GM19452 (cell line): ENCODE results near the gene ITIH6.
"Not testable (repeated sequence)": the region's sequence is repeated elsewhere in the genome, so short reads cannot be mapped to it uniquely, and the experiment has no call there.

ENCODE experiments used
- ATAC-seq: cut with Tn5 transposase; IDR thresholded peaks from one replicate; pipeline ENCODE4 v1.9.1; 2021; ENCODE audit not compliant: unreplicated experiment

The ITIH6 gene, protein sequence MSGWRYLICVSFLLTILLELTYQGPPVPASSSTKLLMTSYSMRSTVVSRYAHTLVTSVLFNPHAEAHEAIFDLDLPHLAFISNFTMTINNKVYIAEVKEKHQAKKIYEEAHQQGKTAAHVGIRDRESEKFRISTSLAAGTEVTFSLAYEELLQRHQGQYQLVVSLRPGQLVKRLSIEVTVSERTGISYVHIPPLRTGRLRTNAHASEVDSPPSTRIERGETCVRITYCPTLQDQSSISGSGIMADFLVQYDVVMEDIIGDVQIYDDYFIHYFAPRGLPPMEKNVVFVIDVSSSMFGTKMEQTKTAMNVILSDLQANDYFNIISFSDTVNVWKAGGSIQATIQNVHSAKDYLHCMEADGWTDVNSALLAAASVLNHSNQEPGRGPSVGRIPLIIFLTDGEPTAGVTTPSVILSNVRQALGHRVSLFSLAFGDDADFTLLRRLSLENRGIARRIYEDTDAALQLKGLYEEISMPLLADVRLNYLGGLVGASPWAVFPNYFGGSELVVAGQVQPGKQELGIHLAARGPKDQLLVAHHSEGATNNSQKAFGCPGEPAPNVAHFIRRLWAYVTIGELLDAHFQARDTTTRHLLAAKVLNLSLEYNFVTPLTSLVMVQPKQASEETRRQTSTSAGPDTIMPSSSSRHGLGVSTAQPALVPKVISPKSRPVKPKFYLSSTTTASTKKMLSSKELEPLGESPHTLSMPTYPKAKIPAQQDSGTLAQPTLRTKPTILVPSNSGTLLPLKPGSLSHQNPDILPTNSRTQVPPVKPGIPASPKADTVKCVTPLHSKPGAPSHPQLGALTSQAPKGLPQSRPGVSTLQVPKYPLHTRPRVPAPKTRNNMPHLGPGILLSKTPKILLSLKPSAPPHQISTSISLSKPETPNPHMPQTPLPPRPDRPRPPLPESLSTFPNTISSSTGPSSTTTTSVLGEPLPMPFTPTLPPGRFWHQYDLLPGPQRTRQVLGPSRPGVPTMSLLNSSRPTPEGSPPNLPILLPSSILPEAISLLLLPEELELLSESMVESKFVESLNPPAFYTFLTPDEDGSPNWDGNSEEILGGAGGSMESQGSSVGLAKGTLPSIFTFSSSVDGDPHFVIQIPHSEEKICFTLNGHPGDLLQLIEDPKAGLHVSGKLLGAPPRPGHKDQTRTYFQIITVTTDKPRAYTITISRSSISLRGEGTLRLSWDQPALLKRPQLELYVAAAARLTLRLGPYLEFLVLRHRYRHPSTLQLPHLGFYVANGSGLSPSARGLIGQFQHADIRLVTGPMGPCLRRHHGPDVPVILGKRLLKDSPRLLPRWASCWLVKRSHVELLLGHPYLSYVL

GRCh38 chrX:54798137-54798536, at the start of gene ITIH6:
ITIH6 (minus strand) TSS chrX:54798255; CDS start chrX:54798210, 45 bp downstream.
- no peak for ATAC-seq

GRCh38 chrX:54847700-54848099, 49.6 kb upstream of the ITIH6 start:
- ATAC-seq, result not testable (repeated sequence)

DNA sequence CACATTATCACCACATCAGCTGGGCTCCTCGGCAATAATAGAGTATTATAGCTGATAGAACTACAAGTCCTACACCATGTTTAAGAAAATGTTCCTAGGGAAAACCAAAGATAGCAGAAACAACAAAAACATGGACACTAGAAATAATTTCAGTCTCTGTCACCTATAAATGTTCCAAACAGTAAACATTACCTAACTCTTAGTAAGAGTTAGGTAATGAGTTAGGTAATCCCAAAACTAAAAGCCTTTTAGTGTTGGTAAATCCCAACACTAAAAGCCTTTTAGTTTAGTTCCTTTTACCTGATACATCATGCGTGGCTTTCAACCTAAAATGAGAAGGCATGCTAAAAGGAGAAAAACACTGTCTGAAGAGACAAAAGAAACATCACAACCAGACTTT, 45.0 kb upstream of the ITIH6 start:
- ATAC-seq, result no peak

DNA sequence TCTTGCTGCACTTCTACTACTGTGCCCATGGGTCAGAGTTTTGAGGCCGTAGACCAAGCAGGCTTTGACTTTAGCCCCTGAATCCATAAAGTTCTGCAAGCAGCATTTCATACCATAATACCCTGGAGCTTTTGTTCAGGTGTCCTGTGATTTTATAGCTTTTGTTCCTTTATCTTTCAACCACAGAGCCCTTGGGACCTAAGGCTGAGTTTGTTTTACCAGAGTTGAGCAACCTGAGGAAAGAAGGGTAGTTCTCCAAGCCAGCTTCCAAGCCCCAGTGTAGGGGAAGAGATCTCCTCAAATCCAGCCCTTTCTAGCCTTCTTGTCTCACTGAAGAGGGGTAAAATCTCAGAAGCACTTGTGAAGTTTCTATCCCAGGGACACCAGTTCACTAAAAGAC, 44.6 kb upstream of the ITIH6 start:
- no peak for ATAC-seq

GRCh38 chrX:54841184-54841874, 43.3 kb upstream of the ITIH6 start:
- ATAC-seq, result not testable (repeated sequence)

DNA sequence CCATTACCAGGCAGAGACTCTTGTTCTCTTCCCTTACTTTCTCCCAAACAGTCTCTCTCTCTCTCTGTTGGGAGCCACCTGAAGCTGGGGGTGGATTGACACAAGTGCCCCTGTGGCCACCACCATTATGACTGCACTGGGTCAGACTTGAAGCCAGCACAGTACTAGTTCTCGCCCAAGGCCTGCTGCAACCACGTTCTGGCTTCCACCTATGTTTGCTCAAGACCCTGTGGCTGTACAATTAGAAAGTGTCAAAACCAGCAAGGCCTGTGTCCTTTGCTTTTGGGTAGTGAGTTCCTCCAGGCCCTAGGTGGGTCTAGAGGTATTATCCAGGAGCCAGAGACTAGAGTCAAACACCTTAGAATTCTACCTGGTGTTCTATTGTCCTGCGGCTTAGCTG, 40.5 kb upstream of the ITIH6 start:
- no peak for ATAC-seq

DNA sequence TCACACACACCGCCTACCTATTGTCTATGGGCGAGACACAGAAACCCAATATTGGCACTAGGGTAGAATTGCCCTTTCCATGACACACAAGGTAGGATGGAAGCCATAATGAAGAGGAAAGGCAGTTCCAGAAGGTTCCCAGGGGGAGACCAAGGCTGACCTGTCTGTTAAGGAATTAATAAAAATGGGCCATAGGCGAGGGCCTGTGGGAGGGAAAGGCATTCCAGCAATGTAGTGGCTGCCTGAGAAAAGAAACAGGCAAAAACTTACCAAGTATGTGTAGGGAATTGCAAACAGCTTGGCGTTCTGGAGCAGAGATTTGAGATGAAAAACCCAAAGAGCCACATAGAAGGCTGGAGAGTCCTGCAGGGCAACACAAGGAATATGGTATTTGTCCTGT, 28.5 kb upstream of the ITIH6 start:
- no peak for ATAC-seq

DNA sequence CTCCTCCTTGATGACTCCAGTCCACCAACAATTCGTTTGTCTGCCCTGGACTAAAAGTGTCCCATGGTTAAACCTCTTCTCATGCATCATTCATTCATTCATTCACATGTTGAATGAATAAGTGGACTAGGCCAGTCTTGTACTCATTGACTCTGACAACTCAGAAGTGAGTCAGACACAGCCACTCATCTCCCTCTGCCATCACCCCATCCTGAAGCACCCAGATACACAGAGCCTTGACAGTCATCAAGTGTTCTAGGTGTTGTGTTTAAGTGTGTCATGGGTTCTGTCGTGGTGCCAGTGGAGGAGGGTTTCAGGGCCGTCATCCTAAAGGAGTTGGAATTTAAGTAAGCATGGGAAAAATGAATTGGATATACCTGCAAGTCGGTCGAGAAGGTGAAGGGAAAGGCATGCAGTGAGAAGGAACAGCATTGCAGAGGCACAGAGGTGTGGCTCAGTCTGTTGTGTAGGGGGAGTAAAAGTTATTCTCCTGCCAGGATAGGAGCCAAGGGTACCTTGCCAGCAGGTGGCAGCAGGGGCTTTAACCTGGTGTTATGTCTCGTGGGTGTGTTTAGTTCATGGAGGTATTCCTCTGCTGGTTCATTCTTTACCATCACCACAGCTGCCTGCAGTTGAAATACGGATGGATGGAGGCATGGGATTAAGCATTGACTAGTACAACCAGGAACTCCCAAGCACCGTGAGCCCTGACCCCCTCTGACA, 27.8 kb upstream of the ITIH6 start:
- no peak for ATAC-seq

GRCh38 chrX:54824722-54825121, 26.7 kb upstream of the ITIH6 start:
- no peak for ATAC-seq

DNA sequence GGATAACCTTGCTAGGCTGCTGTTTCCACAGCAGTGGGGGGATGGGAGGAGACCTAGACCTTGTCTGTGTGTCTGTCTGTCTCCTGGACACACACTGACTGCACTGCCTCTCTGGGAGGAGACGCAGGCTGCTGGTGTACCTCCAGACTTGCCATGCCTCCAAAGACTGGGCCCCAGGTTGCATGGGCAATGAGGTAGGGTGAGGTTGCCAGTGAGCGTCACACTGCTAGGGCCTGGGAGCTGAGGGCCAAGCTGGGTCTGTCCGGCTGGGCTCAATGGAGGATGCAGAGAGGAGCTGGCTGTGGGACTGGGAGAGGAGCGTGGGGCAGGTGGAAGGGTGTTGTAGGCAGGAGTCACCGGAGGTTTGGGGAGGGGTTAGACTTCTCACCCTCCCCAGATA, 26.1 kb upstream of the ITIH6 start:
- no peak for ATAC-seq

- ATAC-seq, result no peak
These were observed 23.3 kb upstream of the ITIH6 start for GRCh38 chrX:54821310-54821709.

GRCh38 chrX:54820737-54821136, 22.7 kb upstream of the ITIH6 start:
- ATAC-seq, result no peak

DNA sequence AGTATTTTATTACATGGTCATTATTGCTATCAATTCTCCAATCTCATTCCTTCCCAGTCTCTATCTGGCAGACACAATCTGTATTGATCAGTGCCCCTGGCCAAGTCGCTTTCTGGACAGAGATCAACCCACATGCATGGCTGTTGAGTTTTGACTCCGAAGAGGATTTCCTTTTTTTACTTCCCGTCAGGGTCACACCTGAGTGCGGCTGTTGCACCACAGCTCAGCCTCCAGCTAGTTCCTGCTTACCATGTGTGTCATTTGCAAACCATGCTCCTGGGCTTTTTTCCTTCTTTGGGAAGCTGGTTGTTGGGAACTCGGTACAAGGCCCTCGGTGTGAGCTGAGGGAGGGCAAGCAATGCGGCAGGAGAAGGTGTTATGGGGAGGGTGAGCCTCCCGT, 21.1 kb upstream of the ITIH6 start:
- no peak for ATAC-seq

DNA sequence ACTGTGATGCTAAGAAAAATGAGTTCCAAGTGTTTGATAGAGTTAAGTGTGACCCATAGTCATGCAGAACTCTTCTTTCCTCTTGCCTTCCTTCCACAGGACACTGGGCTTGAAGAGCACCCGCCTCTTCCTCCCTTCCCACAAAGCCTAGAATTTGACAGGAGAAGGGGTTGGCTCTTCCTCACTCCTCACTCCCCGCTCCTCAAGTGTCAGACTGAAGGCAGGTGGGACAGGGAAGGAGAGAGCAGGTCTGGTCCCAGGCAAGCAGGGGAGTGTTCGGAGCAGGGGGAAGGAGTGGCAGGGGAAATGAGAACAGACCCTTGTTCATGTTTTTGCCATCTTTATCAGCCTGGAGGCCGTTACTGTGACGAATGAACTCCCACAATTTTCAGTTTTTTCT, 20.2 kb upstream of the ITIH6 start:
- no peak for ATAC-seq

DNA sequence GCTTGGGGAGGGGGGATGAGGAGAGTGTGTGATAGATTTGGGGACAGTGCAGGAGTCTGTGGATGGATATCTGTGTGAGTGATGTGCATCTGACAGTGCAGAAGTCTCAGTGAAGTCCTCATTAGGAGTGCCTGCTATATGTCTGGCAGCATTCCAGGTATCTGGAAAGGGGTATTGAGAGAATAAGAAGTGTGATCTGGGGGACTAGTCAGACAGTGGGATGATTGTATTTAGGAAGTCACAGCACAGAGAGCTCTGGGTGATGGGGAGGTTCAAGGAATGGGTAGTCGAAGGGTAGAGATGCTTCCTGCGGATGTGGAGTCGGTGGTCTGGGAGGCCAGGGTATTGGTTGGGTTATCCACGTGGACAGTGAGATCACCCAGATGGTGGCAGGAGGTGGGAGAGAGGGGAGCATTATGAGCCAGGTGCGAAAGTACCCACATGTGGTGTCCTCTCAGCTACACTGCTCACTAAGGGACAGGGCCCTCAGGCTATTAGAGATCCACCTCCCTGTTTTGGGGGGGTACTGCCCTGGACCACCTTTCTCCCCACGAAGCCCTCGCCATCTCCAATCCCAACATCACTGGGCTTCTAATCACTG, 19.3 kb upstream of the ITIH6 start:
- no peak for ATAC-seq

GRCh38 chrX:54812306-54812705, 14.3 kb upstream of the ITIH6 start:
- ATAC-seq, result no peak

DNA sequence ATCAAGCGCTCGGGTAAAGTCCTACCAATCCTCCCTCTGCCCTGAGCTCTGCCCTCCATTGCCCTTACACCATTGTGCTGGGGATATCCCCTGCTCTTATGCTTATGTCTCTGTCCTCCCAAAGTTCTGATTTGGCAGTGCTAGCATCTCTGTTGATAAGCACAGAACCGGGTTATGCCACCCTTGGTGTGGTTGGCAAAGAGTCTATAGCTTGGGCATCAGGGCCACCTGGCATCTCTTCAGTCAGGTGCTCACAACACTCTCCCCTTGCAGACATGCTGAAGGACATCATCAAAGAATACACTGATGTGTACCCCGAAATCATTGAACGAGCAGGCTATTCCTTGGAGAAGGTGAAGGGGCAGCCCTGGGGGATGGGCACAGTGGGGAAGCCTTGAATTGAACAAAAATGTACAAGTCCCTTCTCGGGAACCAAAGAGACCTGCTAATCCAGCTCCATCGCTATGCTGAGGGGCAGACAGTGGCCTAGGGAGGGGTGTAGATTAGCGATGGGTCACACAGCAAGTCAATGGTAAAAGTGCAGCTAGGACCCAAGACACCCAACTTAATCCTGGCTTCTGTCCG, 13.3 kb upstream of the ITIH6 start:
- no peak for ATAC-seq

- no peak for ATAC-seq
These were observed 12.5 kb upstream of the ITIH6 start for GRCh38 chrX:54810532-54810931.
